Measurements from ENCODE around the gene TP53AIP1. TPM values are rescaled to one million over a fixed set of nuclear protein-coding genes. Genes with fewer than 3 reads are reported as not detected.

Gene TP53AIP1
- total RNA-seq, 1 experiment from 2014 or later = 0.11 TPM

DNA sequence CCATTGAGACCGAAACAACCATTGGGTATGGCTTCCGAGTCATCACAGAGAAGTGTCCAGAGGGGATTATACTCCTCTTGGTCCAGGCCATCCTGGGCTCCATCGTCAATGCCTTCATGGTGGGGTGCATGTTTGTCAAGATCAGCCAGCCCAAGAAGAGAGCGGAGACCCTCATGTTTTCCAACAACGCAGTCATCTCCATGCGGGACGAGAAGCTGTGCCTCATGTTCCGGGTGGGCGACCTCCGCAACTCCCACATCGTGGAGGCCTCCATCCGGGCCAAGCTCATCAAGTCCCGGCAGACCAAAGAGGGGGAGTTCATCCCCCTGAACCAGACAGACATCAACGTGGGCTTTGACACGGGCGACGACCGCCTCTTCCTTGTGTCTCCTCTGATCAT lies 31.0 kb downstream of the TP53AIP1 start:
- Mint-ChIP-seq H3K9me3 (ENCODE audit: unreplicated experiment) (peaks cover 12% of the 10 kb centered on the region), H3K4me1 (ENCODE audit: low read depth, unreplicated experiment) (no peaks in the 10 kb centered on the region), H3K27me3 (ENCODE audit: insufficient read depth, unreplicated experiment) (peaks cover 11% of the 10 kb centered on the region), H3K27ac (ENCODE audit: unreplicated experiment) (no peak overlapping the region), H3K36me3 (ENCODE audit: insufficient read depth, unreplicated experiment) (no peaks in the 10 kb centered on the region), H3K4me3 (ENCODE audit: unreplicated experiment) (no peak overlapping the region)
- Histone ChIP-seq H3K4me3 (ENCODE audit: low read depth, low read length) (no peak overlapping the region), H3K4me1 (no peaks in the 10 kb centered on the region; the same call in 1 of the 2 replicates), H3K27me3 (replicated peaks; ENCODE audit: control insufficient read depth, insufficient read depth, low read length) (peaks cover 2% of the 10 kb centered on the region; the same call in 1 of the 2 replicates), H3K9me3 (no peaks in the 10 kb centered on the region), H3K36me3 (ENCODE audit: control insufficient read depth, insufficient read depth, low read length) (no peaks in the 10 kb centered on the region)
- TF ChIP-seq, protein P1, sequence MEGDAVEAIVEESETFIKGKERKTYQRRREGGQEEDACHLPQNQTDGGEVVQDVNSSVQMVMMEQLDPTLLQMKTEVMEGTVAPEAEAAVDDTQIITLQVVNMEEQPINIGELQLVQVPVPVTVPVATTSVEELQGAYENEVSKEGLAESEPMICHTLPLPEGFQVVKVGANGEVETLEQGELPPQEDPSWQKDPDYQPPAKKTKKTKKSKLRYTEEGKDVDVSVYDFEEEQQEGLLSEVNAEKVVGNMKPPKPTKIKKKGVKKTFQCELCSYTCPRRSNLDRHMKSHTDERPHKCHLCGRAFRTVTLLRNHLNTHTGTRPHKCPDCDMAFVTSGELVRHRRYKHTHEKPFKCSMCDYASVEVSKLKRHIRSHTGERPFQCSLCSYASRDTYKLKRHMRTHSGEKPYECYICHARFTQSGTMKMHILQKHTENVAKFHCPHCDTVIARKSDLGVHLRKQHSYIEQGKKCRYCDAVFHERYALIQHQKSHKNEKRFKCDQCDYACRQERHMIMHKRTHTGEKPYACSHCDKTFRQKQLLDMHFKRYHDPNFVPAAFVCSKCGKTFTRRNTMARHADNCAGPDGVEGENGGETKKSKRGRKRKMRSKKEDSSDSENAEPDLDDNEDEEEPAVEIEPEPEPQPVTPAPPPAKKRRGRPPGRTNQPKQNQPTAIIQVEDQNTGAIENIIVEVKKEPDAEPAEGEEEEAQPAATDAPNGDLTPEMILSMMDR (IDR thresholded peaks at IDR 0.05; ENCODE audit: insufficient read depth in 1 of 2, low read depth in 1 of 2, low read length in 1 of 2, severe bottlenecking in 1 of 2, unreplicated experiment in 1 of 2) = no peak
- no peak for DNase-seq
- BruUV-seq (replicated peaks) = no TSS peak
- CTCF ChIA-PET = no interaction called here
- intact Hi-C loops (cut with micrococcal nuclease; ENCODE audit: unreplicated experiment) = no loop called here
- POLR2A ChIA-PET = no interaction called here

GRCh38 chr11:128911239-128911638 lies 31.4 kb downstream of the TP53AIP1 start:
- no peaks in the 10 kb centered on the region for H3K36me3 Mint-ChIP-seq (ENCODE audit: insufficient read depth, unreplicated experiment)
- no peak for DNase-seq
- TF ChIP-seq, protein P1 (IDR thresholded peaks at IDR 0.05; ENCODE audit: insufficient read depth in 1 of 2, low read depth in 1 of 2, low read length in 1 of 2, severe bottlenecking in 1 of 2, unreplicated experiment in 1 of 2) = no peak
- ChIA-PET POLR2A (no interaction called here), CTCF (no interaction called here)
- peaks cover 3% of the 10 kb centered on the region for H3K4me1 Mint-ChIP-seq (ENCODE audit: low read depth, unreplicated experiment)
- Histone ChIP-seq H3K4me3 (ENCODE audit: low read depth, low read length) (no peak overlapping the region), H3K9me3 (no peaks in the 10 kb centered on the region), H3K27me3 (replicated peaks; ENCODE audit: control insufficient read depth, insufficient read depth, low read length) (peaks cover 2% of the 10 kb centered on the region; the same call in 1 of the 2 replicates), H3K36me3 (ENCODE audit: control insufficient read depth, insufficient read depth, low read length) (no peaks in the 10 kb centered on the region), H3K4me1 (peaks cover 3% of the 10 kb centered on the region)
- intact Hi-C loops (cut with micrococcal nuclease; ENCODE audit: unreplicated experiment) = no loop called here
- no peak overlapping the region for H3K4me3 Mint-ChIP-seq (ENCODE audit: unreplicated experiment)
- peaks cover 10% of the 10 kb centered on the region for H3K9me3 Mint-ChIP-seq (ENCODE audit: unreplicated experiment)
- H3K27ac Mint-ChIP-seq (ENCODE audit: unreplicated experiment) = no peak overlapping the region
- H3K27me3 Mint-ChIP-seq (ENCODE audit: insufficient read depth, unreplicated experiment) = peaks cover 11% of the 10 kb centered on the region
- BruUV-seq (replicated peaks) = no TSS peak

- H3K27ac Mint-ChIP-seq (ENCODE audit: unreplicated experiment) = no peak overlapping the region
- CTCF ChIA-PET = no interaction called here
- H3K27me3 Mint-ChIP-seq (ENCODE audit: insufficient read depth, unreplicated experiment) = peaks cover 6% of the 10 kb centered on the region
- DNase-seq = no peak
- Histone ChIP-seq H3K9me3 (no peaks in the 10 kb centered on the region), H3K27me3 (replicated peaks; ENCODE audit: control insufficient read depth, insufficient read depth, low read length) (peaks cover 2% of the 10 kb centered on the region; the same call in 1 of the 2 replicates), H3K4me1 (peaks cover 6% of the 10 kb centered on the region), H3K36me3 (ENCODE audit: control insufficient read depth, insufficient read depth, low read length) (no peaks in the 10 kb centered on the region), H3K4me3 (ENCODE audit: low read depth, low read length) (no peak overlapping the region)
- H3K36me3 Mint-ChIP-seq (ENCODE audit: insufficient read depth, unreplicated experiment) = no peaks in the 10 kb centered on the region
- H3K4me3 Mint-ChIP-seq (ENCODE audit: unreplicated experiment) = no peak overlapping the region
- intact Hi-C loops (cut with micrococcal nuclease; ENCODE audit: unreplicated experiment) = no loop called here
- TF ChIP-seq, protein P1 (IDR thresholded peaks at IDR 0.05; ENCODE audit: insufficient read depth in 1 of 2, low read depth in 1 of 2, low read length in 1 of 2, severe bottlenecking in 1 of 2, unreplicated experiment in 1 of 2) = no peak
- H3K9me3 Mint-ChIP-seq (ENCODE audit: unreplicated experiment) = peaks cover 4% of the 10 kb centered on the region
- BruUV-seq (replicated peaks) = no TSS peak
- peaks cover 6% of the 10 kb centered on the region for H3K4me1 Mint-ChIP-seq (ENCODE audit: low read depth, unreplicated experiment)
- POLR2A ChIA-PET = no interaction called here
These were observed 32.1 kb downstream of the TP53AIP1 start for GRCh38 chr11:128910576-128910975.

All from Caco-2 (cell line).